ENCODE data around the gene GPHN. TPM values are rescaled to one million over a fixed set of nuclear protein-coding genes. Genes with fewer than 3 reads are reported as not detected.

Gene GPHN
- total RNA-seq, 4 donors from 2014 or later = 14.8 to 20.8 (median 17.0) TPM

GRCh38 chr14:66910311-66910840 is 402.4 kb downstream of the GPHN start:
- intact Hi-C loops (cut with DNase I; ENCODE audit: low total_unique reads) = no loop called here
- no peak for TF ChIP-seq POLR2A (IDR thresholded peaks at IDR 0.05)
- TF ChIP-seq CTCF (IDR thresholded peaks at IDR 0.05) = no peak
- WGBS, 2 donors = 97 to 98% methylated on average over 1 of the region's 1 CpG
- no peak overlapping the region for H3K4me3 ChIP-seq (ENCODE audit: low read depth, poor library complexity, severe bottlenecking)
- no peak for DNase-seq (ENCODE audit: low spot score in 2 of 2)

GRCh38 chr14:66916421-66916820 is 408.5 kb downstream of the GPHN start:
- intact Hi-C loops (cut with DNase I; ENCODE audit: low total_unique reads) = no loop called here
- no peak overlapping the region for H3K4me3 ChIP-seq (ENCODE audit: low read depth, poor library complexity, severe bottlenecking)
- DNase-seq (ENCODE audit: low spot score in 2 of 2) = no peak
- 100% methylated on average over 1 of the region's 1 CpG for WGBS, 2 donors
- no peak for TF ChIP-seq POLR2A (IDR thresholded peaks at IDR 0.05)
- no peak for TF ChIP-seq CTCF (IDR thresholded peaks at IDR 0.05)

- WGBS, 2 donors = 96% methylated on average over 5 of the region's 5 CpGs
- intact Hi-C loops (cut with DNase I; ENCODE audit: low total_unique reads) = no loop called here
- TF ChIP-seq POLR2A (IDR thresholded peaks at IDR 0.05) (no peak), CTCF (IDR thresholded peaks at IDR 0.05) (no peak)
- DNase-seq (ENCODE audit: low spot score in 2 of 2) = no peak
- no peak overlapping the region for H3K4me3 ChIP-seq (ENCODE audit: low read depth, poor library complexity, severe bottlenecking)
Measured at GRCh38 chr14:66918527-66918926, 410.6 kb downstream of the GPHN start.

- H3K4me3 ChIP-seq (ENCODE audit: low read depth, poor library complexity, severe bottlenecking) = no peak overlapping the region
- intact Hi-C loops (cut with DNase I; ENCODE audit: low total_unique reads) = no loop called here
- DNase-seq (ENCODE audit: low spot score in 2 of 2) = no peak
- WGBS, 2 donors = 90 to 97% methylated on average over 1 of the region's 1 CpG
- TF ChIP-seq CTCF (IDR thresholded peaks at IDR 0.05) (no peak), POLR2A (IDR thresholded peaks at IDR 0.05) (no peak)
Measured at GRCh38 chr14:66920196-66920595, 412.2 kb downstream of the GPHN start.

GRCh38 chr14:66923251-66923650 is 415.3 kb downstream of the GPHN start:
- H3K4me3 ChIP-seq (ENCODE audit: low read depth, poor library complexity, severe bottlenecking) = no peak overlapping the region
- WGBS, 2 donors = 92 to 97% methylated on average over 1 of the region's 1 CpG
- intact Hi-C loops (cut with DNase I; ENCODE audit: low total_unique reads) = no loop called here

More at GRCh38 chr14:66923251-66923650, 415.3 kb downstream of the GPHN start:
- DNase-seq (ENCODE audit: low spot score in 2 of 2) = no peak
- TF ChIP-seq CTCF (IDR thresholded peaks at IDR 0.05) = no peak
- no peak for TF ChIP-seq POLR2A (IDR thresholded peaks at IDR 0.05)
